NCI-H460 (cell line): ENCODE results near the gene ABCB11. TPM values are rescaled to one million over a fixed set of nuclear protein-coding genes. Genes with fewer than 3 reads are reported as not detected.
A peak's percentile ranks its signal among the peaks of the same experiment; 100 is the strongest.

Experiments used
- DNase-seq: peaks from one replicate; pipeline ENCODE4 v3.0.0-alpha.2; 2016; ENCODE audit warnings: low read depth; ENCODE audit errors: extremely low read depth
- total RNA-seq: library from RNA; depleted of rRNA; stranded (reverse); fragments of >200 nt; shearing (Covaris generic); gene quantifications from 2 replicates; pipeline ENCODE4 v1.2.3, GENCODE V29; 2014

Gene ABCB11
- total RNA-seq, 1 experiment from 2014 or later, result not detected

- no peak for DNase-seq
Measured at GRCh38 chr2:169010633-169011460, 20.3 kb downstream of the ABCB11 start.

DNA sequence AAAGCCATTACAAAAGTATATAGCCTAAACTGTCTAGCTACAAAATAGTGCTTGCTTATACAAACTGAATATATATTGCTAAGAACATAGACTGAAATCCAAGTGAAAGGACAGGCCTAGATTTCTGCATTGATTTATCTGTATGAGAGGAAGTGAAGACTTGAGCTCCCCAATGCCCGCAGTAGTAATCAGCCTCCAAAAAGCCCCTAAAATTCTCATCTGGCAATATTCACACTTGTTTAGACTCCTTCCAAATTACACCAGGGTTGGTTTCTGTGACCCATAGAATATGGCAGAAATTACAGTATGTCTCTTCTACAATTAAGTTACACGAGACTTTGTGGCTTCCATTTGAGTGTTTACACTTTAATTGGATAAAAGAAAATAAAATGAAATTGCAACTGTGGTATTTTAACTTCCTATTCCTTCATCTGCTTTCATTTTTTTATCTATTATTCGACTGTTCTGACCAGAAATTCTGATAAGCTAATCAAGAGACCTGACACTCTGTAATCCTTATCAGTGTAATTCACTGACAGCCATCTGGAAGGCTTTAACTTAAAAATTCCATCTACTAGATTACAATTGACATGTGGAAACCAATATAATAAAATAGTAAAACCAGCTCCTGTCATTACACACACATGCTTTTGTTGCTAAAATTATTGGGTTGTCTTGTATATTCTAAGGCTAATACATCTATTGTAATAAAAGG lies 21.1 kb downstream of the ABCB11 start:
- no peak for DNase-seq

DNA sequence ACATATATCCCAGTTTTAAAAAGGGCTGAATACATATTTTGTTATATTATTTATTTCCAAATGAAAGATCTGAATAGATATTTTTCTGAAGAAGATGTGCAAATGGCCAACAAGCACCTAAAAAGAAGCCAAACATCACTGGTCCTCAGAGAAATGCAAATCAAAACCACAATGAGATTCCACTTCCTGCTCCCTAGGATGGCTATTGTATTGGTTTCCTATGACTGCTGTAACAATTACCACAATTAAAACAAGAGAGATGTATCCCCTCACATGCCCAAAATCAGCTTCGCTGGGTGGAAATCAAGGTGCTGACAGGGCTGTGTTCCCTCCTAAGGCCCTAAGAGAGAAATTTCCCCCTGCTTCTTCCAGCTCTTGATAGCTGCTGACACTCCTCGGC lies 23.2 kb downstream of the ABCB11 start:
- DNase-seq, result no peak

GRCh38 chr2:169007356-169007755 lies 23.8 kb downstream of the ABCB11 start:
- DNase-seq, result no peak

GRCh38 chr2:169006665-169007064 lies 24.5 kb downstream of the ABCB11 start:
- DNase-seq, result no peak

GRCh38 chr2:169005994-169006393 lies 25.1 kb downstream of the ABCB11 start:
- DNase-seq, result no peak

- no peak for DNase-seq
Measured at GRCh38 chr2:169005080-169005598, 26.0 kb downstream of the ABCB11 start.

DNA sequence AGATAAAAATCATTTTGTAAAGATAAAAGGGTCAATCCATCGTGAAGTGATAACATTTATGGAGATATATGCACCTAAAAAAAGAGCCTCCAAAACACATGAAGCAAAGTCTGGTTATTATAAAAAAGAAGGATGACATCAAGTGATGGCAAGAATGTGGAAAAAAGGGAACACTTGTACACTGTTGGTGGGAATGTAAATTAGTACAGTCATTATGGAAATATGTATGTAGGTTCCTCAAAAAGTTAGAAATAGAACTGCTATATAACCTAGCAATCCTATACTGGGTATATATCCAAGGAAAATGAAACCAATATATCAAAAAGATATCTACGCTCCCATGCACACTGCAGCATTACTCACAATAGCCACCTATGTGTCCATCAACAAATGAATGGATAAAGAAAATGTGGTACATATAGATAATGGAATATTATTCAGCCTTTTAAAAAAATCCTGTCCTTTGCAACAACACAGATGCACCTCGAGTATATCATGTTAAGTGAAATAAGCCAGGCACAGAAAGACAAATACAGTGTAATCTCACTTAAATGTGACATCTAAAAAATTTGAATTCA lies 28.9 kb downstream of the ABCB11 start:
- DNase-seq, result no peak

- DNase-seq, result no peak
Measured at GRCh38 chr2:169001116-169001815, 29.9 kb downstream of the ABCB11 start.

DNA sequence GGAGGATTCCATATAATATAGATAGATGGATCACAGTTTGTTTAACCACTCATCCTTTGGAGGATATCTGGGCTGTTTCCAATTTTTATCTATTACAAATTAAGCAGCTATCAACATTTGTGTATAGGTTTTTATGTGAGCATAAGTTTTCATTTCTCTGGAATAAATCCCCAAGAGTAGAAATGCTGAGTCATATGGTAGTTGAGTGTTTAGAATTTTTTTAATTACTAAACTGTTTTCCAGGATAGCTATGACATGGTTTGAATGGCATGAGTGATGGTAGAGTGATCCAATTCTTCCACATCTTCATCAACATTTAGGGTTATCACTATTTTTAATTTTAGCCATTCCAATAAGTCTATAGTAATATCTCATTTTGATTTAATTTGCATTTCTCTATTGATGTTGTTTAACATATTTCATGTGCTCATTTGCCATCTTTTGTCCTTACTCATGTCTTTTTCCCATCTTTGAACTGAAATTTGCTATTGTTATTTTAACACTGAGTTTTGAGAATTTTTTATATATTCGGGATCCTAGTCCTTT lies 31.4 kb downstream of the ABCB11 start:
- no peak for DNase-seq

- no peak for DNase-seq
Measured at GRCh38 chr2:168998609-168999211, 32.4 kb downstream of the ABCB11 start.

DNA sequence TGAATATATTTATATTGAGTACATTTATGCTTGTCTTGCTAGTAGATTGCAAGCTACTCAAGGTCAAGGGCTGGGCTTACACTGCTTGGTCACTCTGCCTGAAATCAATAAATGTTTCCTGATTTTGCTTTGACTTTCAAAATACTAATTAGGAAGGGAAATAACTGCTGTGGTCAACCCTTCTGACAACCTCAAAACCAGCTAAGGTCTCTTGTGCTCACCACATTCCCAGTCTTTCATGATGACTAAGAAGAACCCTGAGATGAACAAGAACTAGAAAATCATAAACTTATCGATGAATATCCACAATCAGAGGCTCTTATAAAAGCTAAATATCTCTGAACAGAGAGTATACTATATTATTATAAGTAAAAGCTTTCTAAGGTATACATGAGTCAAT lies 33.3 kb downstream of the ABCB11 start:
- no peak for DNase-seq

DNA sequence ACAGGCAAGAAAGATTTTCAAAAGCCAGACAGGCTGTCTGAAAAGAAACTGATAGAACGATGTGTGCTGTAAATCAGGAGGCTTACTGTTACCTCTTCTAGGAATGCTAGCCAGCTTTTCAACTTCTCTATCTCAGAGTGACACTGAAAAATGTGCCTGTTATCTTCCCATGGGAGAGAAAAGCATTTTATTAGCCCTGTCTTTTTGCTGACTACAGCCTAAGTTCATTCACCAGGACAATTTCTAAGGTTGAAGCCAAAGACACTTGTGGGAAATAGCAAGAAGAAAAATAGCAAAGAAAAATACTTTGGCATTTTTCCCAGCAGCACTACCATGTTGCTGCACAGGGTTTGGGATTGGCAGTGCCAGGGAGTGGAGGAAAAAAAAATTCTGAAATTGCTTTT lies 34.0 kb downstream of the ABCB11 start:
- DNase-seq, result no peak

GRCh38 chr2:168995744-168996143 lies 35.4 kb downstream of the ABCB11 start:
- DNase-seq, result no peak

GRCh38 chr2:168993538-168993937 lies 37.6 kb downstream of the ABCB11 start:
- DNase-seq, result no peak

DNA sequence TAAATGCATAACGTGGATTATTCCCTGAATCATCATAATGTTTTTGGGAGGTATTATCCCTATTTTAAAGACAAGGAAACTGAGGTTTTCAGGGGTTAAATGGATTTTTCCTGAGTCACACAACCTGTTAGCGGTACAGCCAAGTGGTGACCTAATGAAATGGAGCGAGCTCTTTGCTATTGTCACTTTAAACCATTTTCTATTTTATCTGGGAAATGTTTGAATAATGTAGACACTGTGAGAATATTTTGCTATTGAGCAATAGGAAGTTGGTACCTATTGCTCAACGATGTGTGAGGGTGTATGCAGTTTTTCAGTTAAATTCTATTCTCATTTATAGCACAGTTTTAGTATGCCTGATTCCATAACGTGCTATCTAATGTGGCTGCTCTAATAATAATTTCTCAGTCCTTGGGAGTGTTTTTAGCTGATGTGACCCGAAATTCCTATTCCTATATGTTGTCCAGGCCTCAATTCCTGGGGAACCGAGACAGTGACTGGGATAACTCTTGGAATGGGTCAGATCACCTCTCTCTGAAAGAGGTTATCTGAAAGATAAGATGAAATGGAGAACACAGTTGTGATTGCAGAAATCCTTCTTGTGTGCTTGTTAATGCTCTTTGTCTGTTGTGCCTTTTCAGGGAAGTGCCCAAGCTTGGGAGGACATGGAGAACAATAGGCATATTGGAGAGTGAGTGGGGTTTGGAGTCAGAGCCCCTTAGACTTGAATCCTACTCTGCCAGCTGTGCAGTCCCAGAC lies 38.4 kb downstream of the ABCB11 start:
- peak; percentile 5 for DNase-seq

- no peak for DNase-seq
Measured at GRCh38 chr2:168992026-168992425, 39.1 kb downstream of the ABCB11 start.

DNA sequence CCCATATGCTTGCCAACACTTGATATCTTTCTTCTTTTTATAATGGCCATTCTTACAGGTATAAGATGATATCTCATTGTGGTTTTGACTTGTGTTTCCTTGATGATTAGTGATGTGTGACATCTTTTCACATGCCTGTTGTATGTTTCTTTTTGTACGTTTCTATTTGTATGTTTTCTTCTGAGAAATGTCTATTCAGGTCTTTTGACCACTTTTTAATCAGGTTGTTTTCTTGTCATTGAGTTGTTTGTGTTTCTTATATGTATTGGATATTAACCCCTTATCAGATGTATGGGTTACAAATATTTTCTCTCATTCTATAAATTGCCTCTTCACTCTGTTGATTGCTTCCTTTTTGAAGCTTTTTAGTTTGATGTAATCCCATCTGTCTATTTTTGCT lies 42.4 kb downstream of the ABCB11 start:
- no peak for DNase-seq

- DNase-seq, result no peak
Measured at GRCh38 chr2:168986398-168986943, 44.7 kb downstream of the ABCB11 start.
